ENCODE measurements around the gene COMMD2.

The COMMD2 gene

DNA sequence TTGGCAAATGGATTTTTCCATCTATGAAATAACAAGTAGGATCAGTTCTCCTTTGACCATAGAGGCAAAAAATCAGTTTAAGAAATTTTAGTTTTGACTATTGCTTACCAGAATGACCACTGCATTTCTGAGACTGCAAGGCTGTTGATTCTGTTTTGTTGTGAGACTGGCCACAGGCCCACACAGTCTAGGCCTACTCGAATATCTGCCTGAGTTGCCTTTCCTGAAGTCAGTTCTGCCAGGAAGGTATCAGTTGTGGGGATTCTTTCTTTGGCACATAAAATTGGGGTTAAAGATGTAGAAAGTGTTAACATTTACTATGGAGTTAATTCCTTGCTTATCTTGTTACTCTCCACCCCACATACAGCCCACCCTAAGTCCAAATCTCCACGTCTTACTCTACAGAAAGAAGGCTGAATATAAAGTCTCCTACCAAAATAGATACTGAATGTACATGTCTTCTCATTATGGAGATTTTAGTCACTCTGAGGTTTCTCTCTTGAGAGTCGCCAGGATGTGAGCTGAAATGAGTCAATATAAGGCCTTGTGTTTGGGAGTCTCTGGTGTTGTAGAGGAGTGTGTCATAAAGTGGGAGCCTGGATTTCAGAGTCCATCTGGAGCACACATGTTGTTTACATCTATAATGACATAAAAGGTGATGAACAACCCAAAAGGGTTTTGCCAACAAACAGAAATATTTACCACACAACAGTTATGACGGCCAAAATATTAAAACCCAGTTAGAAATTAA lies 49.4 kb downstream of the COMMD2 start:
- peak; percentile 86 for DNase-seq (ENCODE audit: low read depth)

DNA sequence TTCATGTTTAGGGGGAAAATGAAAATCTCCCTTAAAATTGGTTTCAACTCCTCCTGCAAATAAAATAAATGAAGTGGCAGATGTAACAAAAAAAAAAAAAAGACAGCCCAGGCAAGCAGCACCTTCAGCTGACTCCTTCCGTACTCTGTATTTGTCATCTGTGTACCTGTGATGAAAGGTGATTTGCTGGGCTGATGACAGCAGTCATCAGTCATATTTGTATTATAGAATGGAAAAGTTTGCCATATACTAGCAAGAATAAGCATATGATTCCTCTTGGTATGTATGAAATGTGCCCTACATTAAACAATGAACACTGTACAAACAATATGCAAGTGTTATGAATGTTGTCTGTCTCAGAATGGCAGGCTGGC lies 50.3 kb downstream of the COMMD2 start:
- DNase-seq (ENCODE audit: low read depth) = no peak

DNA sequence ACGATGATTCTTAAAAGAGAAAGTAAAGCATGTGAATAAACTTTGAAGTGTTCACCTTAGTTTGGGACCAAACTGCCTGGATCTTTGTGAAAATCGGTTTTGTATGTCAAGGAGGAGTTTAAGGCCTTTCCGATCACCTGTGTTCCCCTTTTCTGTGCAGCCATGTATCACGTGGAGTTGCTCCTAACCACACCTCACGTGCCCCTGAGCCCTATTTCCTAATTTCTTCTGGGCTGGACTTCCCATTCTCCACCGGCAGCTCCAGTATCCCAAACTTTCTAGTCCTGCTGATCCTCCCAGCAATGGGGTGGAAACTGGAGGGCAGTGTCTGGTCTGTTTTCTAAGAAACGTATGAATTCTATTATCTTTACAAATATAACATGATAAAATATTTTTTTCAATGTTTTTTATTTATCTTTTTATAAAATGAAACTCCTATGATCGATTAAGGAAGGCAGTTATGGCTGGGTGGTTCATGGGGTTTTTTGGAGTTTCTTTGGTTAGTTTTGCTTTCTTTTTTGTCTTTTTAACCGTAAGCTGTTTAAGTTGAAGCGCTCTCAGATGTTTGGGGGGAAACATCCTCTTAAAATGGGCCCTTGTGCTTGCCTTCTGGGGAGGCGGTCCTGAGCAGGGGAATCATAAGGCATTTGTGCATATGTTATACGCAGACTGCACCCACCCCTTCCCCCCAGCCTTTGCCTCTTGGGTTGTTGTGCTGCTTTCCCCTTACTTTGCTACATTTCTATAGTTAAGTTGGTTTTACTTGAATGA lies 50.9 kb downstream of the COMMD2 start:
- DNase-seq (ENCODE audit: low read depth) = no peak
